HL-60 (cell line): Measurements from ENCODE around the gene TCEAL9.

Source experiments
- CTCF ChIP-seq: IDR thresholded peaks from one replicate; pipeline ENCODE4 v1.5.1; 2011; ENCODE audit warnings: low read length, control low read depth, inconsistent platforms; ENCODE audit not compliant: insufficient read depth
- GABPA ChIP-seq: IDR thresholded peaks from 2 replicates; pipeline ENCODE4 v1.6.1; 2012; ENCODE audit warnings: low read depth
- POLR2AphosphoS5 ChIP-seq: IDR thresholded peaks from 2 replicates; pipeline ENCODE4 v1.6.1; 2012; ENCODE audit warnings: low read depth
- REST ChIP-seq: IDR thresholded peaks from 2 replicates; pipeline ENCODE4 v1.6.1; 2012; ENCODE audit warnings: low read depth; ENCODE audit not compliant: insufficient replicate concordance
- SPI1 ChIP-seq: IDR thresholded peaks from 2 replicates; pipeline ENCODE4 v1.6.1; 2012; ENCODE audit warnings: low read depth, mild to moderate bottlenecking, borderline replicate concordance

GRCh38 chrX:103369479-103369878, 13.2 kb downstream of the TCEAL9 start:
- no peak for TF ChIP-seq CTCF
- TF ChIP-seq POLR2AphosphoS5, result no peak
- TF ChIP-seq GABPA, result no peak
- TF ChIP-seq REST, result no peak
- TF ChIP-seq SPI1, result no peak
